ENCODE results near the gene DCTN3.

The DCTN3 gene

GRCh38 chr9:34620061-34620994 is at the start of gene DCTN3:
Gene DCTN3, minus strand, starts transcription at chr9:34620495. Its CDS starts 31 bp downstream, at chr9:34620464.
- Histone ChIP-seq H3K9ac (ENCODE audit: low read depth, low read length) (peak within 1 kb of the TSS; percentile 67; the same call in 1 of the 2 replicates), H3K36me3 (ENCODE audit: insufficient read depth, low read length) (no peaks in the 10 kb centered on the region), H3K4me1 (ENCODE audit: insufficient read depth, low read length) (no peaks in the 10 kb centered on the region; the same call in 1 of the 2 replicates), H3K9me3 (ENCODE audit: control insufficient read depth, insufficient read depth, low read length) (no peaks in the 10 kb centered on the region)

- H3K9me3 ChIP-seq (ENCODE audit: control insufficient read depth, insufficient read depth, low read length): peaks cover 2% of the 10 kb centered on the region
- H3K36me3 ChIP-seq (ENCODE audit: insufficient read depth, low read length): no peaks in the 10 kb centered on the region
- H3K9ac ChIP-seq (ENCODE audit: low read depth, low read length): peak overlapping the region; percentile 93
- H3K4me1 ChIP-seq (ENCODE audit: insufficient read depth, low read length): peaks cover 4% of the 10 kb centered on the region; the same call in 1 of the 2 replicates
Observed at GRCh38 chr9:34665381-34666250, 45.3 kb upstream of the DCTN3 start.

GRCh38 chr9:34665067-34665380 is 44.7 kb upstream of the DCTN3 start:
- H3K36me3 ChIP-seq (ENCODE audit: insufficient read depth, low read length): no peaks in the 10 kb centered on the region
- peaks cover 4% of the 10 kb centered on the region; the same call in 1 of the 2 replicates for H3K4me1 ChIP-seq (ENCODE audit: insufficient read depth, low read length)
- H3K9ac ChIP-seq (ENCODE audit: low read depth, low read length): peak overlapping the region; percentile 73
- peaks cover 2% of the 10 kb centered on the region for H3K9me3 ChIP-seq (ENCODE audit: control insufficient read depth, insufficient read depth, low read length)

DNA sequence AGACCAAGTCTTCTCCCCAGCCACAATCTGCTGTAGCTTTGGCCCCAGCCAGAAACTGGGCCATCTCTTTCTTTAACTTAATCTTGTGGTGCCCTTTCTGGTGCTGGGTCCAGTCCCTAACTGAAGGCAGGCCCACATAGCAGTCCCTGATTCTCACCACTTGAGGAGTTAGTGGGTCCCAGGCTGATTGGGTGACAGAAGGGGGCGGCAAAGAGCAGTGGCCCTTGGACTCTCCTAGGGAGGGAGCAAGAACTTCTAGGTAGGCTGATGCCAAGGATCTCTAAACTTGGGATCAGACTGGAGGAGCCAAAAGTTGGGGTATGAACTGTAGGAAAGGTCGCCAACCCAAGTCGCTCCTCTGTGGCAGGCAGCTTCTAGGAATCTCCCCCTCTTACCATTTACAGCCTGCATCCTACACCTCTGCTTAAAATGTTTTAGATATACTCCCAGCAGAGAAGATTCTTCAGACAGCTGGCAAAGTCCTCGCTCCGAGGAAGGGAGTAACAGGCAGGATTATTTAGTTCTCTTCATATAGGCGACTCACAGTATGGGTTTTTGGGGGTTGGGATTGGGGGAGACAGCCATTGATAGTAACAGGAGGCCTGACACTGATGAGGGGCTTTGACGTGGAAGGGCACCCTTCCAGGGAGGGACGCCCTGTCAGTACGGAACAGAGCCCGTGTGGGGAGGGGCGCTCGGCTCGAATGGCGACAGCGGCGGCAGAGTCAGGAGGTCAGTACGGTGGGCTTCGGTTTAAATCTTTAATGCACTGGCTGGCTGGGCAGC is 44.2 kb upstream of the DCTN3 start:
- H3K9me3 ChIP-seq (ENCODE audit: control insufficient read depth, insufficient read depth, low read length): peaks cover 2% of the 10 kb centered on the region; the same call in 1 of the 2 replicates
- H3K36me3 ChIP-seq (ENCODE audit: insufficient read depth, low read length): no peaks in the 10 kb centered on the region
- peak overlapping the region; percentile 73 for H3K9ac ChIP-seq (ENCODE audit: low read depth, low read length)
- peaks cover 4% of the 10 kb centered on the region; the same call in 1 of the 2 replicates for H3K4me1 ChIP-seq (ENCODE audit: insufficient read depth, low read length)

GRCh38 chr9:34663303-34663605 is 43.0 kb upstream of the DCTN3 start:
- Histone ChIP-seq H3K4me1 (ENCODE audit: insufficient read depth, low read length) (peaks cover 4% of the 10 kb centered on the region; the same call in 1 of the 2 replicates), H3K36me3 (ENCODE audit: insufficient read depth, low read length) (no peaks in the 10 kb centered on the region), H3K9me3 (ENCODE audit: control insufficient read depth, insufficient read depth, low read length) (0 out of 2 replicates have a peak, but pooled peaks cover 2% of the 10 kb centered on the region), H3K9ac (ENCODE audit: low read depth, low read length) (no peak overlapping the region)

GRCh38 chr9:34662526-34663302 is 42.4 kb upstream of the DCTN3 start, which contains the start of gene CCL27:
Gene CCL27, minus strand, starts transcription at chr9:34662657. Its CDS starts 24 bp downstream, at chr9:34662633.
- Histone ChIP-seq H3K9me3 (ENCODE audit: control insufficient read depth, insufficient read depth, low read length) (0 out of 2 replicates have a peak, but pooled peaks cover 2% of the 10 kb centered on the region), H3K9ac (ENCODE audit: low read depth, low read length) (no peak within 1 kb of the TSS), H3K36me3 (ENCODE audit: insufficient read depth, low read length) (no peaks in the 10 kb centered on the region), H3K4me1 (ENCODE audit: insufficient read depth, low read length) (peaks cover 4% of the 10 kb centered on the region; the same call in 1 of the 2 replicates)

- Histone ChIP-seq H3K4me1 (ENCODE audit: insufficient read depth, low read length) (peaks cover 4% of the 10 kb centered on the region; the same call in 1 of the 2 replicates), H3K9ac (ENCODE audit: low read depth, low read length) (no peak overlapping the region), H3K9me3 (ENCODE audit: control insufficient read depth, insufficient read depth, low read length) (no peaks in the 10 kb centered on the region), H3K36me3 (ENCODE audit: insufficient read depth, low read length) (no peaks in the 10 kb centered on the region)
Observed at GRCh38 chr9:34659592-34660253, 39.4 kb upstream of the DCTN3 start.

- Histone ChIP-seq H3K4me1 (ENCODE audit: insufficient read depth, low read length) (peaks cover 6% of the 10 kb centered on the region), H3K9me3 (ENCODE audit: control insufficient read depth, insufficient read depth, low read length) (no peaks in the 10 kb centered on the region), H3K36me3 (ENCODE audit: insufficient read depth, low read length) (no peaks in the 10 kb centered on the region), H3K9ac (ENCODE audit: low read depth, low read length) (no peak overlapping the region)
Observed at GRCh38 chr9:34658461-34658860, 38.2 kb upstream of the DCTN3 start.

- no peaks in the 10 kb centered on the region for H3K9me3 ChIP-seq (ENCODE audit: control insufficient read depth, insufficient read depth, low read length)
- peaks cover 19% of the 10 kb centered on the region for H3K4me1 ChIP-seq (ENCODE audit: insufficient read depth, low read length)
- H3K36me3 ChIP-seq (ENCODE audit: insufficient read depth, low read length): no peaks in the 10 kb centered on the region
- no peak overlapping the region for H3K9ac ChIP-seq (ENCODE audit: low read depth, low read length)
Observed at GRCh38 chr9:34656992-34657391, 36.7 kb upstream of the DCTN3 start.

DNA sequence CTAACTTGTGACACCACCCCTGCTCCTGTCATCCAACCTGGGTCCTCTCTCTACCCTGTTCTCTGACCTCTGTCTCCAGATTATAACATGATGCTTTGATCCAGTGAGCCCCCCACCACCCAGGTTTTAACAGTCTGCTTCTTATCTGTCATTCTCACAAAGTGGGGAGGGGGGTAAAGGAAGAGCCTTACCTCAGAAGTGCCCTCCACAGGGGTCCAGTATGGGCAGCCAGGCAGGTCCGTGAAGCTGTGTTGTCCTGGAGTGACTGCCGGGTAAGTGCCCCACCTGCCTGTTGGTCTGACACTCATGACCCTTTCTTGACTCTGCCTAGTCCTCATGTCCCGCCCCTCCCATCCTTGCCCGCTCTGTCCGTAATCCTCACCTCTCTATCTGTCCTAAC is 35.1 kb upstream of the DCTN3 start:
- H3K9me3 ChIP-seq (ENCODE audit: control insufficient read depth, insufficient read depth, low read length): no peaks in the 10 kb centered on the region
- no peak overlapping the region for H3K9ac ChIP-seq (ENCODE audit: low read depth, low read length)
- H3K4me1 ChIP-seq (ENCODE audit: insufficient read depth, low read length): peaks cover 26% of the 10 kb centered on the region
- no peaks in the 10 kb centered on the region for H3K36me3 ChIP-seq (ENCODE audit: insufficient read depth, low read length)

GRCh38 chr9:34654323-34655051 is 34.2 kb upstream of the DCTN3 start:
- H3K4me1 ChIP-seq (ENCODE audit: insufficient read depth, low read length): peaks cover 26% of the 10 kb centered on the region
- no peak overlapping the region for H3K9ac ChIP-seq (ENCODE audit: low read depth, low read length)
- H3K9me3 ChIP-seq (ENCODE audit: control insufficient read depth, insufficient read depth, low read length): no peaks in the 10 kb centered on the region
- no peaks in the 10 kb centered on the region for H3K36me3 ChIP-seq (ENCODE audit: insufficient read depth, low read length)

Measured in ES-I3 (cell line).